ENCODE results near the gene ADGRF1. TPM values are rescaled to one million over a fixed set of nuclear protein-coding genes. Genes with fewer than 3 reads are reported as not detected.

The ADGRF1 gene
- total RNA-seq, 2 experiments from 2014 or later = not detected

DNA sequence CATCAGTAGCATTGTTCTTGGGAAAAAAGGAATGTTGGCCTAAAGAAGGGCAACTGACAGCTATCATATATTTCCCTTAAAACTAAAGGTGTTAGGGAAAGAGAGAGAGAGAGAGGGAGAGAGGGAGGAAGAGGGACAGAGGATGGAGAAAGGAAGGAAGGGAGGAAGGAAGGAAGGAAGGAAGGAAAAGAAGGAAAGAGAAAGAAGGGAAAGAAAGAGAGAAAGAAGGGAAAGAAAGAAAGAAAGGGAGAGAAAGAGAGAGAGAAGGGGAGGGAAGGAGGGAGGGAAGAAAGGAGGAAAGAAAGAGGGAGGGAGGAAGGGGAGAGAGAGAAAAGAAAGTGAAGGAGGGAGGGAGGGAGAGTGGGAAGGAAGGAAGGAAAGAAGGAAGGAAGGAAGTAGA lies 82.7 kb downstream of the ADGRF1 start:
- Mint-ChIP-seq H3K9me3 (no peaks in the 10 kb centered on the region), H3K36me3 (ENCODE audit: low read depth) (no peaks in the 10 kb centered on the region), H3K27ac (no peak overlapping the region), H3K4me3 (no peak overlapping the region), H3K27me3 (ENCODE audit: low read depth) (peaks cover 20% of the 10 kb centered on the region), H3K4me1 (ENCODE audit: low read depth) (no peaks in the 10 kb centered on the region)
- no peak for DNase-seq
- CTCF ChIA-PET = interaction anchor here (0.7 kb wide), 1 partner anchor 441 kb away, joined by 3 read pairs; no protein-coding TSS in a partner anchor
- intact Hi-C loops (cut with micrococcal nuclease) = no loop called here

DNA sequence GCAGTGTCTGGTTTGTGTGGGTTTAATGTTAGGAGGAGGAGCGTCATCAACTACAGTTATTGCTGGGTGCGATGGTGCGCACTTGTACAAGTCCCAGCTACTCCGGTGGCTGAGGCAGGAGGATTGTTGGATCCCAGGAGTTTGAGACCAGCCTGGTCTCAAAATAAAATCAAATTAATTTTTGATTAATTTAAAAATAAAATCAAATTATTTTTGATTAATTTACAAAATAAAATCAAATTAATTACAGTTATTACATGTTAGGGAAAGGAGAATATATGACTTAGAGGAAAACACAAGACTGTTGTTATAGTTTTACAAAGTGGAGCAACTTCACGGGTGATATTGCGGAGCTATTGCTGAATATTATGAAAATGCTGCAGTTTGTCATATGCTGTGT lies 85.7 kb downstream of the ADGRF1 start:
- Mint-ChIP-seq H3K27ac (no peak overlapping the region), H3K4me3 (no peak overlapping the region), H3K27me3 (ENCODE audit: low read depth) (peaks cover 25% of the 10 kb centered on the region), H3K36me3 (ENCODE audit: low read depth) (no peaks in the 10 kb centered on the region), H3K4me1 (ENCODE audit: low read depth) (no peaks in the 10 kb centered on the region), H3K9me3 (no peaks in the 10 kb centered on the region)
- DNase-seq = no peak
- CTCF ChIA-PET = no interaction called here
- intact Hi-C loops (cut with micrococcal nuclease) = no loop called here

DNA sequence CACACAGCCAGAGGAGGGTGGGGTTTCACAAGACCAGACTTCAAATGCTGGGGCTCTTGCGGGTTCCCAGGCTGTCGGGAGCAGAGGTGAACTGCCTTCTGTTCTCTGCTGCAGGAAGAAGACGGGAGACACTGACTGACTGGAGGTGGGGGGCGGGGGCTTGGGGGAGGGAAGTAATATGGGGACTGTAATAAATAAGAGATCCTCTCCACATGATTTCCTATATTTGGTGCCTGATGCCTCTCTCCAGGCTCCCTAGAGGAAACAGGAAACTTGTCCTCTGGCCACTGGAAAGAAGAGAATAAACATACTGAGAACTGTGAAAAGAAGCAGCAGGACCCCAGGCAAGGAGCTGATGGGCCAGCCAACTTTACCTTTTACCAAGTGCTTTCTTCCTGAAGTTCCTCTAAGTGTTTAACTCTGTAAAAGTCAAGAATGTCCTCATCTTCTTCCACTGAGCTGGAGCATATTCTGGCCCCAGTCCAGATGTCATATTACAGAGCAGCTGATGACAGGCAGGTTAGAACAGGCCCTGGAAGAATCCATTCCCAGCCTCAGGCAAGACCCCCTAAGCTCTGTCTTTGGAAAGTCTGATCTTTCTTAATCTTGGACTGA lies 87.2 kb downstream of the ADGRF1 start:
- DNase-seq = no peak
- Mint-ChIP-seq H3K27ac (no peak overlapping the region), H3K9me3 (no peaks in the 10 kb centered on the region), H3K36me3 (ENCODE audit: low read depth) (no peaks in the 10 kb centered on the region), H3K4me1 (ENCODE audit: low read depth) (no peaks in the 10 kb centered on the region), H3K27me3 (ENCODE audit: low read depth) (peaks cover 27% of the 10 kb centered on the region), H3K4me3 (no peak overlapping the region)
- intact Hi-C loops (cut with micrococcal nuclease) = no loop called here
- CTCF ChIA-PET = no interaction called here

DNA sequence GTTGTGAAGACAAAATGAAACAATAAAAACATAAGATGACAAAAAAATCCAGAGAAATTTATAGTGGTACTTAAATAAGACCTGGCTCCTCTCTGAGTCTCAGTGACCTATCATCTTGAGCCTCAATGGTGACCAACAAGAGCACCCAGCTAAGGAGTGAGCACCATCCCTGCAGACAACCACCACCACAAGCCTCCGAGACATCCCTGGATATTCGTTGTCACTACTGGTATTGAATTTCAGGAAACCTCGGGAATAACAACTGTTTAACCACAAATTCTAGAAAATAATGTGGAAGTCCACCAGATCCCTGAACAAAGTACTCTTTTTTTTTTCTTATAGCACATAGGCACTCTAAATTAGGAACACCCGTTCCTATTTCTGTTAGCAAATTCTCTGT lies 88.2 kb downstream of the ADGRF1 start:
- Mint-ChIP-seq H3K27me3 (ENCODE audit: low read depth) (peaks cover 22% of the 10 kb centered on the region), H3K36me3 (ENCODE audit: low read depth) (no peaks in the 10 kb centered on the region), H3K9me3 (no peaks in the 10 kb centered on the region), H3K27ac (no peak overlapping the region), H3K4me1 (ENCODE audit: low read depth) (no peaks in the 10 kb centered on the region), H3K4me3 (no peak overlapping the region)
- intact Hi-C loops (cut with micrococcal nuclease) = no loop called here
- DNase-seq = no peak
- CTCF ChIA-PET = no interaction called here

DNA sequence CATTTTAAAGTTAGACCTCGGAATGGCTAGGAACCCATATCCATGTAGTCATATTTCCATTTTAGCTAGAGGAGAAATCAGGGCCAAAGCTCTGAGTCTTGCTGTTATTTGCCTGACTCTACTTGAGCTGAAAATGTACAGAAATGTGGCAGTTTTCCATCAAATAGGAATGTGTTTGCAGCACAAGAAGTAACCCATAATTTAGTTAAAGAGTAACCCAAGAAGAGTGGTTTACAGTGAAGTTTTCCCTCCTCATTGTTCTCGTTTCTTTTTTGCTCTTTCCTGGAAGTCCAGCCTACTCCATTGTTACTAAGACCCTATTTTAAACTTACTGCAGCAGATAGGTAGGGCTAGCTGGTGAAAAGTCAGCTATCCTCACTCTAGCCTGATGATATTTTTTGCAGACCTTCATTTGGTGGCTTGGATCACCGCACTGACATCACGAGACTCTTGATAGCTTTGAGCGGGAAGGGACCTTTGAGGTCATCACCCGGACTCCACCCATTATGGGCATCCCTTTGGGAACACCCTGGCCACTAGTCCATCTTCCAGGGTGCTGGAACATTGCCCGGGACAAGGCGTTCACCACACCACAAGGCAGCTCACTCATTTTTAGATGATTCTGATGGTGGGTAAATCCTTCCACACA lies 92.4 kb downstream of the ADGRF1 start:
- Mint-ChIP-seq H3K27me3 (ENCODE audit: low read depth) (peaks cover 11% of the 10 kb centered on the region), H3K27ac (no peak overlapping the region), H3K4me3 (no peak overlapping the region), H3K9me3 (no peaks in the 10 kb centered on the region), H3K36me3 (ENCODE audit: low read depth) (no peaks in the 10 kb centered on the region), H3K4me1 (ENCODE audit: low read depth) (no peaks in the 10 kb centered on the region)
- DNase-seq = no peak
- intact Hi-C loops (cut with micrococcal nuclease) = no loop called here
- CTCF ChIA-PET = no interaction called here

DNA sequence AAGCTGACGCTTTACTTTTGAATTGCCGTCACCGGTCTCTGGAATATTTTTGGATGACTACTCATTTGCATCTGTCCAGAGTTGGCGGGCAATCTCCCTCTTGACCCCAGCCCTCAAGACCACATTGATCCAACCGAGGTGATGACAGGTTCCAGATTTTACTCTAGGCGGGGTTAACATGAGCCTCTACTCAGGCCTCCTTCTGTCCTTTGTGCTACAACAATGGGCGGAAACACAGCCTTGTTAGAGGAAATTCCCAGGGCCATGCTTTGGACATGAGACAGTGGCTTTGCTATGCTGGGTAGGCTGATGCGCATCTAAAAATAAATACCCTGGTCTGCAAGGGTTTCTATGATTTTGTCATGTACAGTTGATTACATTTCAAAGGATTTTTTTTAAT lies 93.4 kb downstream of the ADGRF1 start:
- intact Hi-C loops (cut with micrococcal nuclease) = no loop called here
- Mint-ChIP-seq H3K4me3 (no peak overlapping the region), H3K9me3 (no peaks in the 10 kb centered on the region), H3K27ac (no peak overlapping the region), H3K27me3 (ENCODE audit: low read depth) (peaks cover 3% of the 10 kb centered on the region), H3K4me1 (ENCODE audit: low read depth) (no peaks in the 10 kb centered on the region), H3K36me3 (ENCODE audit: low read depth) (no peaks in the 10 kb centered on the region)
- CTCF ChIA-PET = no interaction called here
- DNase-seq = no peak

Other genes starting within 250 kb of the ADGRF1 start
- not detected for gene MEP1A, start 248.9 kb downstream of the ADGRF1 start, total RNA-seq
- gene ADGRF5, start 120.4 kb downstream of the ADGRF1 start, total RNA-seq = not detected